SK-MEL-5 (cell line): Measurements from ENCODE around the gene MAP3K20. TPM values are rescaled to one million over a fixed set of nuclear protein-coding genes. Genes with fewer than 3 reads are reported as not detected.
"Not testable (repeated sequence)": the region's sequence is repeated elsewhere in the genome, so short reads cannot be mapped to it uniquely, and the experiment has no call there.

Source experiments
- DNase-seq: peaks from one replicate; pipeline ENCODE4 v3.0.0-alpha.2; 2016; ENCODE audit warnings: low read depth, low spot score
- in situ Hi-C: cut with HindIII; loops from 2 replicates; pipeline ENCODE4 v1.10.0; 2016; ENCODE audit warnings: low sequenced_read_pairs, high pct_unique_total_duplicates, low pct_unique_long_range_greater_than_20kb
- total RNA-seq: library from RNA; depleted of rRNA; stranded (reverse); fragments of >200 nt; shearing (Covaris generic); gene quantifications from 2 replicates; pipeline ENCODE4 v1.2.3, GENCODE V29; 2014

MAP3K20 gene
- total RNA-seq, 1 experiment from 2014 or later = 11.2 TPM

- DNase-seq = no peak
- in situ Hi-C loops = no loop called here
These were observed 61.0 kb downstream of the MAP3K20 start for GRCh38 chr2:173136599-173136998.

- no peak for DNase-seq
- in situ Hi-C loops = no loop called here
These were observed 62.0 kb downstream of the MAP3K20 start for GRCh38 chr2:173137610-173138009.

GRCh38 chr2:173138962-173139361, 63.3 kb downstream of the MAP3K20 start:
- in situ Hi-C loops = no loop called here
- no peak for DNase-seq

GRCh38 chr2:173141666-173142065, 66.0 kb downstream of the MAP3K20 start:
- in situ Hi-C loops = no loop called here
- DNase-seq = no peak

- no peak for DNase-seq
- in situ Hi-C loops = no loop called here
These were observed 69.8 kb downstream of the MAP3K20 start for GRCh38 chr2:173145454-173145853.

- no peak for DNase-seq
- in situ Hi-C loops = no loop called here
These were observed 70.9 kb downstream of the MAP3K20 start for GRCh38 chr2:173146590-173146989.

- no peak for DNase-seq
- in situ Hi-C loops = no loop called here
These were observed 72.9 kb downstream of the MAP3K20 start for GRCh38 chr2:173148520-173148919.

- DNase-seq = no peak
- in situ Hi-C loops = no loop called here
These were observed 73.8 kb downstream of the MAP3K20 start for GRCh38 chr2:173149491-173149890.

- no peak for DNase-seq
- in situ Hi-C loops = no loop called here
These were observed 74.4 kb downstream of the MAP3K20 start for GRCh38 chr2:173150087-173150486.

- in situ Hi-C loops = no loop called here
These were observed 75.3 kb downstream of the MAP3K20 start for GRCh38 chr2:173150963-173151362.

GRCh38 chr2:173151671-173152401, 76.2 kb downstream of the MAP3K20 start:
- no peak for DNase-seq
- in situ Hi-C loops = no loop called here

More at GRCh38 chr2:173150963-173151362, 75.3 kb downstream of the MAP3K20 start:
- no peak for DNase-seq

GRCh38 chr2:173153301-173153885, 77.7 kb downstream of the MAP3K20 start:
- in situ Hi-C loops = no loop called here

GRCh38 chr2:173157676-173158293, 82.1 kb downstream of the MAP3K20 start:
- in situ Hi-C loops = no loop called here
- DNase-seq = no peak

More at GRCh38 chr2:173153301-173153885, 77.7 kb downstream of the MAP3K20 start:
- DNase-seq = no peak

- DNase-seq = no peak
- in situ Hi-C loops = no loop called here
These were observed 84.3 kb downstream of the MAP3K20 start for GRCh38 chr2:173159791-173160463.

- DNase-seq = no peak
- in situ Hi-C loops = no loop called here
These were observed 85.0 kb downstream of the MAP3K20 start for GRCh38 chr2:173160618-173161017.

GRCh38 chr2:173161040-173161439, 85.4 kb downstream of the MAP3K20 start:
- in situ Hi-C loops = no loop called here
- DNase-seq = no peak

- in situ Hi-C loops = no loop called here
- DNase-seq = no peak
These were observed 85.9 kb downstream of the MAP3K20 start for GRCh38 chr2:173161507-173161906.

GRCh38 chr2:173163357-173163756, 87.7 kb downstream of the MAP3K20 start:
- DNase-seq, in situ Hi-C loops: not testable (repeated sequence)
